GM12872 (cell line): ENCODE data around the gene MICAL3.

ENCODE experiments used
- CTCF ChIP-seq: IDR thresholded peaks from 3 replicates; pipeline ENCODE4 v1.5.1; 2011; ENCODE audit warnings: low read depth, mild to moderate bottlenecking, low read length, moderate library complexity; ENCODE audit not compliant: insufficient read depth

The MICAL3 gene

GRCh38 chr22:17778412-17778976, 245.9 kb downstream of the MICAL3 start:
- TF ChIP-seq CTCF: no peak

GRCh38 chr22:17777717-17778044, 246.7 kb downstream of the MICAL3 start:
- TF ChIP-seq CTCF: no peak

- TF ChIP-seq CTCF: no peak
Measured at GRCh38 chr22:17777005-17777716, 247.2 kb downstream of the MICAL3 start.

- no peak for TF ChIP-seq CTCF
Measured at GRCh38 chr22:17775781-17776465, 248.4 kb downstream of the MICAL3 start.

- no peak for TF ChIP-seq CTCF
Measured at GRCh38 chr22:17774926-17775685, 249.3 kb downstream of the MICAL3 start.

GRCh38 chr22:17774206-17774925, 250.0 kb downstream of the MICAL3 start, which contains the start of gene BID:
BID (minus strand) TSS chr22:17774469; CDS start chr22:17750116, 24,353 bp downstream.
- no peak for TF ChIP-seq CTCF

GRCh38 chr22:17773606-17774205, 250.7 kb downstream of the MICAL3 start:
- TF ChIP-seq CTCF: no peak
